HG03442 (cell line): ENCODE data around the gene XRCC4.
"Not testable (repeated sequence)": the region's sequence is repeated elsewhere in the genome, so short reads cannot be mapped to it uniquely, and the experiment has no call there.

Experiments used
- ATAC-seq: cut with Tn5 transposase; IDR thresholded peaks from one replicate; pipeline ENCODE4 v1.9.1; 2021; ENCODE audit warnings: mild to moderate bottlenecking, moderate library complexity; ENCODE audit not compliant: unreplicated experiment

XRCC4 gene

GRCh38 chr5:83255268-83255667 lies 177.9 kb downstream of the XRCC4 start:
- no peak for ATAC-seq

GRCh38 chr5:83256091-83256780 lies 178.9 kb downstream of the XRCC4 start:
- ATAC-seq: no peak

DNA sequence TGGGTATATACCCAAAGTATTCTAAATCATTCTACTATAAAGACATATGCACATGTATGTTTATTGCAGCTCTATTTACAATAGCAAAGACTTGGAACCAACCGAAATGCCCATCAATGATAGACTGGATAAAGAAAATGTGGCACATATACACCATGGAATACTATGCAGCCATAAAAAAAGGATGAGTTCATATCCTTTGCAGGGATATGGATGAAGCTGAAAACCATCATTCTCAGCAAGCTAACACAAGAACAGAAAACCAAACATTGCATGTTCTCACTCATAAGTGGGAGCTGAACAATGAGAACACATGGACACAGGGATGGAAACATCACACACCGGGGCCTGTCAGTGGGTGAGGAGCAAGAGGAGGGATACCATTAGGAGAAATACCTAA lies 180.3 kb downstream of the XRCC4 start:
- ATAC-seq: not testable (repeated sequence)

DNA sequence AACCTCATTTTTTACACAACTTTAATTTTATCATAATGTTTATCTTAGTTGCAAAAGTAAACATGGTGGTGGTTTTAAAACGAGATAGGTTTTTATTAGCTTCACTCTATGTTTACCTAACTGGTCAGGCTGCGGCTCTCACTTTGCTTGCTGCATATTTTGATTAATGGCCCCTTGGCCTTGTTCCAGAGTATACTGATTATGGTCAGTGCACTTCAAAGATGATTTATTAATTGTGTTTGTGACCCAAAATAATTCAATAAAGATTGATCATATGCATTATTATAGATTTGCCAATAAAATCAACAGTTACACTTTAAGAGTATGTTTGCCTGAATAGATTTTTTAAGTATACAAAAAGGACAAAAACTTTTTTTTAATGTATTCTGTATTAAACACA lies 188.0 kb downstream of the XRCC4 start:
- no peak for ATAC-seq

DNA sequence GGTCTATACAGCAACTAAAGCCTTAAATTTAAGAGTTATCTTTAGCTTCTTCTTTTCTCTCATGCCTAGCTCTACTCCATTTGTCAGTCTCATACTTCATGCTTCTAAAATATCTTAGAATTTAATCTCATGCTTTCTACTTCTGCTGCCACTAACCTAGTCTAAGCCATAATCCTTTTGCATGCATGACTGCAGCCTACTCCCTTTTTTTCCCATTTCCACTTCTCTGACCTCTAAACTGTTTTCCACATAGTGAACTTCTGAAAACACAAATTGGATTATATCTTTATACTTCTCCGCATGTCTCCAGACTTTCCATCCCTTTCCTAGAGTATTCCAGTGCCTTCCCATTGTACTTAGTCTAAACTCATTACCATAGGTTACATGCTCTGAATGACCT lies 193.0 kb downstream of the XRCC4 start:
- no peak for ATAC-seq

DNA sequence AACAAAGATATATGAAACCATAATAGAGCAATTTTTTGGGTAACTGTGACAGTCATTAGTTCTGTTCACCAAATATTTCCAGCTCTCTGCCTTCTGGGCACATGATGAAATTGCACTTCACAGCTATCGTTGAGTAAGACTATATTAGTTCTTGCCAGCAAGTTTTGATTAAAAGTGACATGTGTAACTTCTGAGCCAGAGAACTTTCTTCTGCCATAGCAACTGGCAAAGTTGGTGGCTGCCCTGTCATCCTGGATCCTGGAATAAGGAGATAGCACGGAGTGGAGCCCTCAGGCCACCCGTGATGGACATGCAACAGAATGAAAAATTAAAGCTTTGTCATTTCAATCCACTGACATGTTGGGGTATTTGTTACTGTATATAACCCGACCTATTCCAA lies 199.8 kb downstream of the XRCC4 start:
- ATAC-seq: no peak

GRCh38 chr5:83277953-83278352 lies 200.6 kb downstream of the XRCC4 start:
- peak; percentile 49 for ATAC-seq

DNA sequence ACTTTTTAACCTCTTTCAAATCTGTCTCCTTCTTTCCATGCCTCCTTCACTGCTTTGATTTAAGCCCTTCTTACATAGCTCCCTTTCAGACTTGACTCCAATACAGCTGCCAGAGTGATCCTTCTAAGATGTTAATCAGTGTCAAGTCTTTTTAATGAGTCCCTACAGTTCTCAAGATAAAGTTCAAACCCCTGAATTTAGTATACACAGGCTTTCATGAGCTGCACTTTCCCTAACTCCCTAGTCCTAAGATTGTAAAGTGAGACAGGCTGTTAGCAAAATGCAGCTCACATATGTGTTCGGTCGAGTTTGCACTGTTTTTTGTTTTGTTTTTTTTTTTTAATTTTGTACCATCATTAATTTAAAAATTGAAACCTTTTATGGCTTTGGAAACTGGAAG lies 203.8 kb downstream of the XRCC4 start:
- no peak for ATAC-seq

DNA sequence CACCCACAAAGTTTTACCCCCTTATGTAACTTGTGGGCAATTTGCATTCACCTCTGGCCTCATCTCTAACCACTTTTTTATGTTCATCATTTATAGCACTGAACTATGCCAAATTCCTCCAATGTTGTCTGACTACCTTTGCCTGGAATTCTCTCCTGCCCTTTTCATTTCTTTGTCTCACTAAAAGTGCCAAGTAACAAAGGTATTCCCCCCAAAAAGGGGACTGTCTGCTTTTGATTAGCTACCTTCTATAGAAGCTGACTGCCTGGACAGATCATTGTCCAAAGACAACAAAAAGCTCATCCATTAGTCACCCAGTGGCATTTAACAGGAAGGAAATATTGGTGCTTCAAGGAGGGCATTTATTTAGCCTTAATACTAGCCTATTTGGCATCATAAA lies 204.3 kb downstream of the XRCC4 start:
- ATAC-seq: no peak

DNA sequence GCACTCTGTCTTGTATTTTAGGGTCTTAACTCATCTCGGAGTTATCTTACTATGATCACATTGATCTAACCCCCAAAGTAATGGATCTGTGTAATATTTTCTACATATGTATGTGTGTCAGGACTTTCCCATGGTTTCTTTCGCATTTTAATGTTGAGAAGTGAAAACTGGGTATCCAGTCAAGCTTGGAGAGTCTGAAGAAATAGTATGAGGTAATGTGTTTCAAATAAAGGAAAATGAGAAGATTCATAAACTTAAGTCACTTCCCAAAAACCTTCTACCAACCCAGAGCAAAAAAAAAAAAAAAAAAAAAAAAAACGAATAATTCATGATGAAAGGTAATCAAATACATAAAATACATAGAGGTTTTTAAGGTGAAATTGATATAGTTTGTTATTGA lies 206.4 kb downstream of the XRCC4 start:
- ATAC-seq: no peak

GRCh38 chr5:83285661-83286398 lies 208.5 kb downstream of the XRCC4 start:
- no peak for ATAC-seq

GRCh38 chr5:83294246-83294645 lies 216.9 kb downstream of the XRCC4 start:
- ATAC-seq: no peak

- ATAC-seq: no peak
These were observed 222.0 kb downstream of the XRCC4 start for GRCh38 chr5:83299353-83299752.

- peak; percentile 98 for ATAC-seq
These were observed 229.4 kb downstream of the XRCC4 start for GRCh38 chr5:83306572-83307241.

DNA sequence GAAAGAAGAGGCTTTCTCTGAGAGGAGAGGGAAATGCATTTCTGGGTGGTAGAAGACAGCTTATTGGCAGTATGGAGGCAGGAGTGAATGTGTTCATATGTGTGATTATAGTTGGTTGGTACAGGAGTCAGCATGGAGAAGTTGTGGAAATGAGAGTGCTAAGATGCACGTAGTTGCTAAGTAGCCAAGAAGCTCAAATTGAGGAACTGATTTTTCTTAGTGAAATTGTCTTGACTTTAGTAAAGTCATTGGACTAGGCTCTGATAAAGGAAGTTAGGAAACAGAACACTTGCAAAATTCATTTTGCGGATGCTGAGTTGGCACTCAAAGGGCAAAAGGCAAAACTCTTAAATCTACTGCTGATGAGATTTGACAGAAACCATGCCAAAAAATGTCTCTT lies 235.3 kb downstream of the XRCC4 start:
- ATAC-seq: no peak

GRCh38 chr5:83313436-83313835 lies 236.1 kb downstream of the XRCC4 start:
- ATAC-seq: no peak

- no peak for ATAC-seq
These were observed 244.2 kb downstream of the XRCC4 start for GRCh38 chr5:83321483-83322055.

GRCh38 chr5:83322273-83322924 lies 245.1 kb downstream of the XRCC4 start:
- no peak for ATAC-seq

DNA sequence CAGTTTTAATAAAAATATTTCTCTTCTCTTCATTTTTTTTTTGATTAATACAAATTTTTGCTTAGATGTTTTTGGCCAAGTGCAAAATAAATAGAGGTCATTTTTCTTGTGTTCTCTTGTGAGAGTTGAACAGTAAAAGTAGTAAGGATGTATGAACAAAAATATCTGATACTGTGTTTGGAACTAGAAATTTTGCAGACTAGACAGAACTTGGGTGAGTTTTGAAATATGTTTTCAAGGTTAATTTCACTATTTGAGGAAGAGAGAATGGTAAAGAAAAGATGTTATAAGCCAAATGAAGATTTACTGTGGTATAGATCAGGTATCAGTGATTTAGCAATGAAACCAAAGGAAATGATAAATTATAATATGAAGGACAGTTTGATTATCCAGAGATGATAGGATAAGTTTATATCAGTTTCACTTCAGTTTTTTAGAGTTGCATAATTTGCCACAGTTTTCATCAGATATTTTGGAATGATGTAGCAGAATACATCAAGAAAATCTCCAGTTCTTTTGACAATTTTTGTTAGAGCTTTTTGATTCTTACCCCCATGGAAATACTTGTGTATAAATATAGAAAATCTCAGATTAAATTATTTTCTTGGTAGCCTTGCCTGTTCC lies 246.3 kb downstream of the XRCC4 start:
- ATAC-seq: no peak

DNA sequence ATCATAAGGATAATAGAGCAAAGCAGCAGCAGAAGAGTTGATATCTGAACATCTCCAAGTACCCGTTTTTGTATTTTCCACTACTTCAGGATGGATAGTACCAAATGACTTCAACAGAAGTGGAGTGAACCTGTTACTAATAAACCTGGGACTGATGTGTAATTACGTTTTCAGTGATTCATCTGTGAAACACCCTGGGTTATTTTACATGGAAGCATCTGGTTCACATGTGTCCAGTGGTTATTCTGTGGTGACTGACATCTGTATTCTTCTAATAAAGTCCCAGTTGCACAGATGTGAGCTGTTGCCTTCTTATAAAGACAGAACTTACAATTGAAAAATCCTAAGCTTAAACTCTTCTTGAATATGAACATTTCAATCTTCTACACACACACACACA lies 254.5 kb downstream of the XRCC4 start:
- ATAC-seq: no peak
